ENCODE measurements around the gene GOLGA8T. TPM values are rescaled to one million over a fixed set of nuclear protein-coding genes. Genes with fewer than 3 reads are reported as not detected.

The GOLGA8T gene
- total RNA-seq, result not detected in 2 replicates

DNA sequence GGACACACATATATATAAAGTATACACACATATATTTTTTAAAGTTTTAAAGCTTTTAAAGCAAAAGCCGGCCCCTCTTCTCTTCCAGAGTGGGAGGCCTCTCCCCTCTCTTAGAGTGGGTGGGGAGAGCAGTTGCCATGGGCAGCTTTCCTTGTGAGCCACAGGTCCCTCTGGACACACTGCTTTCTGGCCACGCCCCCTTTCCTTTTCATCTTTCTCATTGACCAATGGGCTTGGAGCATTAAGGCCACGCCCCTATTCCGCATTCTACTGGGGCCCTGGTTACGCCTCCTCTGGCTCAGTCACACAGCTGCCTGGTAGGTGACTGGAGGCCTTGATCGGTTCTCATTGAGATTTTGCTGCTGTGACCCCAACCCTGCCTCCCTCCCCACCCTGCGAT, at the start of gene GOLGA8T:
Gene GOLGA8T (plus strand): TSS at position 301 of the 400 bp plus-strand sequence. CDS start 98 bp downstream, at position 399.

Small RNA genes within 50 kb of the gene (small RNA-seq; reads per million reads assigned to genes)
- gene AC120045.2 (not detected), gene RF00096 (not detected), gene RN7SL469P (not detected), gene RN7SL673P (not detected)

Other genes with a start within 250 kb of the GOLGA8T start
- gene GOLGA8J, start 52.1 kb upstream of the GOLGA8T start, total RNA-seq, result not detected in 2 replicates

All from thoracic aorta endothelial cell (primary cell).